Endothelial cell of umbilical vein (primary cell): Measurements from ENCODE around the gene PKN1. TPM values are rescaled to one million over a fixed set of nuclear protein-coding genes. Genes with fewer than 3 reads are reported as not detected.

Experiments used
- BruUV-seq: library from RNA; stranded (reverse); fragments of 400-500 nt; replicated peaks from 2 replicates; lab custom pipeline; 2021; lab: Mats Ljungman, UMichigan
- CTCF ChIA-PET: fragments of 300-600, 350-600 bp; sonication (Branson Sonifier 250); formaldehyde crosslinking; loops from one replicate; lab custom pipeline; 2021; ENCODE audit warnings: antibody characterized with exemption, inconsistent platforms; lab: Charles Lee
- POLR2A ChIA-PET: fragments of 300-600, 350-600 bp; sonication (Branson Sonifier 250); formaldehyde crosslinking; loops from one replicate; lab custom pipeline; 2021; ENCODE audit warnings: antibody characterized with exemption, inconsistent platforms; lab: Charles Lee
- DNase-seq: peaks from one replicate; pipeline ENCODE4 v3.0.0-alpha.2; 2011; ENCODE audit warnings: low read depth, low spot score
- FAIRE-seq: peaks from 2 replicates; lab custom pipeline; 2011; peaks lifted over from hg19 to GRCh38; lab: Jason Lieb, UNC
- H2AFZ ChIP-seq: 2 replicates; pipeline ENCODE4 v1.6.0; 2012; ENCODE audit warnings: low read depth, low read length, control low read depth, inconsistent platforms
- H3K27ac ChIP-seq: 2 replicates; pipeline ENCODE4 v1.5.1; 2011; ENCODE audit warnings: low read depth, mild to moderate bottlenecking, control low read depth, low read length, moderate library complexity; ENCODE audit not compliant: insufficient read depth
- H3K27me3 ChIP-seq, 2 experiments: 2 replicates each; pipeline versions ENCODE4 v1.6.0 to v1.6.1; 2011; ENCODE audit warnings: low read length in 2 of 2, mixed read lengths in 1 of 2; ENCODE audit not compliant: control insufficient read depth in 2 of 2, insufficient read depth in 2 of 2
- H3K36me3 ChIP-seq, 2 experiments: 2 replicates in 1 of 2; 3 replicates in 1 of 2; pipeline ENCODE4 v1.5.1; 2011; ENCODE audit warnings: low read length in 2 of 2, mild to moderate bottlenecking in 1 of 2, moderate library complexity in 1 of 2; ENCODE audit not compliant: control insufficient read depth in 2 of 2, insufficient read depth in 2 of 2; ENCODE audit errors: extremely low read depth in 1 of 2
- H3K4me1 ChIP-seq: 3 replicates; pipeline ENCODE4 v1.5.1; 2011; ENCODE audit warnings: mild to moderate bottlenecking, low read length; ENCODE audit not compliant: control insufficient read depth, insufficient read depth; ENCODE audit errors: extremely low read depth
- H3K4me2 ChIP-seq: 2 replicates; pipeline ENCODE4 v1.6.1; 2011; ENCODE audit warnings: low read length, control low read depth, mixed read lengths; ENCODE audit not compliant: insufficient read depth
- H3K4me3 ChIP-seq, 3 experiments: fragments of 200-600 bp in 1 of 3; sonication (generic), shearing (Covaris generic) in 1 of 3; replicated peaks in 1 of 3; 2 replicates each; pipeline ENCODE4 v1.5.1; 2011 to 2016; ENCODE audit warnings: control low read depth in 3 of 3, low read length in 3 of 3, mild to moderate bottlenecking in 2 of 3, inconsistent platforms in 1 of 3, low read depth in 1 of 3, moderate library complexity in 1 of 3; ENCODE audit not compliant: insufficient read depth in 1 of 3
- H3K79me2 ChIP-seq: 2 replicates; pipeline ENCODE4 v1.6.0; 2012; ENCODE audit warnings: low read length, inconsistent platforms; ENCODE audit not compliant: control insufficient read depth, insufficient read depth
- H3K9ac ChIP-seq: replicated peaks from 2 replicates; pipeline ENCODE3; 2011; ENCODE audit warnings: low read length, control low read depth; ENCODE audit not compliant: insufficient read depth; ENCODE audit errors: extremely low read depth
- H3K9me1 ChIP-seq: replicated peaks from 3 replicates; pipeline ENCODE4 v1.6.0; 2011; ENCODE audit warnings: mild to moderate bottlenecking, low read length; ENCODE audit not compliant: control insufficient read depth, insufficient read depth; ENCODE audit errors: extremely low read depth
- H3K9me3 ChIP-seq: replicated peaks from 2 replicates; pipeline ENCODE4 v1.5.1; 2012; ENCODE audit warnings: low read length, inconsistent platforms; ENCODE audit not compliant: control insufficient read depth, insufficient read depth
- H4K20me1 ChIP-seq: replicated peaks from 2 replicates; pipeline ENCODE3; 2011; ENCODE audit warnings: mild to moderate bottlenecking, low read length; ENCODE audit not compliant: control insufficient read depth, insufficient read depth; ENCODE audit errors: extremely low read depth
- CTCF ChIP-seq, 2 donors: IDR thresholded peaks; 1 replicate in 1 of 2; 2 replicates in 1 of 2; pipeline ENCODE4 v1.5.1; 2011; ENCODE audit warnings: low read length in 2 of 2, mild to moderate bottlenecking in 2 of 2, moderate library complexity in 2 of 2, control low read depth in 1 of 2, inconsistent platforms in 1 of 2, low read depth in 1 of 2; ENCODE audit not compliant: insufficient read depth in 1 of 2; ENCODE audit errors: extremely low read depth in 1 of 2
- EZH2 ChIP-seq: IDR thresholded peaks from 2 replicates; pipeline ENCODE4 v1.6.1; 2012; ENCODE audit warnings: borderline replicate concordance, low read depth, mild to moderate bottlenecking, moderate library complexity, low read length, inconsistent platforms; ENCODE audit not compliant: severe bottlenecking
- FOS ChIP-seq: IDR thresholded peaks from 2 replicates; pipeline ENCODE4 v1.6.1; 2011; ENCODE audit warnings: mild to moderate bottlenecking, low read length, moderate library complexity, borderline replicate concordance; ENCODE audit not compliant: insufficient read depth
- GATA2 ChIP-seq: IDR thresholded peaks from 2 replicates; pipeline ENCODE4 v1.7.0; 2011; ENCODE audit warnings: low read depth, mild to moderate bottlenecking, moderate library complexity, mixed read lengths, low read length; ENCODE audit not compliant: insufficient read length, insufficient read depth
- JUN ChIP-seq: IDR thresholded peaks from 2 replicates; pipeline ENCODE4 v1.6.1; 2011; ENCODE audit warnings: borderline replicate concordance, low read depth; ENCODE audit not compliant: insufficient read length, insufficient read depth
- MAX ChIP-seq: IDR thresholded peaks from 2 replicates; pipeline ENCODE4 v1.6.1; 2011; ENCODE audit not compliant: insufficient read depth, insufficient read length
- MYC ChIP-seq: IDR thresholded peaks from one replicate; pipeline ENCODE4 v1.6.1; 2011; ENCODE audit warnings: mild to moderate bottlenecking, low read depth, low read length
- POLR2A ChIP-seq: IDR thresholded peaks from 2 replicates; pipeline ENCODE4 v1.6.1; 2012; ENCODE audit warnings: low read depth, mild to moderate bottlenecking, control low read depth, low read length
- POLR2AphosphoS5 ChIP-seq: IDR thresholded peaks from 2 replicates; pipeline ENCODE4 v1.6.1; 2012; ENCODE audit warnings: low read depth, mild to moderate bottlenecking, control low read depth, low read length, moderate library complexity; ENCODE audit not compliant: insufficient read depth
- dilution Hi-C: fragments of 300-500 bp; cut with MboI; formaldehyde crosslinking; loops from one replicate; pipeline ENCODE4 v1.15.0; 2019; ENCODE audit warnings: low sequenced_read_pairs; ENCODE audit not compliant: extremely low pct_ligation_motif_present
- intact Hi-C: fragments of 100-400 bp; cut with micrococcal nuclease; formaldehyde crosslinking; loops from one replicate; pipeline ENCODE4 v1.10.0; 2022
- polyA plus RNA-seq, 4 experiments: library from polyadenylated mRNA; depleted of rRNA in 3 of 4; stranded (reverse) in 3 of 4; unstranded in 1 of 4; fragments of >200 nt; gene quantifications; 2 replicates each; pipeline versions ENCODE4 v1.2.1 to v1.2.3, GENCODE V29; 2011 to 2012; ENCODE audit warnings: missing spikeins in 1 of 4
- total RNA-seq: library from RNA; stranded (reverse); gene quantifications from 2 replicates; pipeline ENCODE4 v1.2.3, GENCODE V29; 2021

PKN1 gene
- total and polyA plus RNA-seq, 2 donors (not counting 3 experiments of a cell fraction or from before 2014, with no cell fraction given), result 148 to 302 TPM

GRCh38 chr19:14471436-14472187, 38.5 kb downstream of the PKN1 start:
- Histone ChIP-seq H3K4me2 (no peak overlapping the region), H3K27ac (no peak overlapping the region), H2AFZ (no peak overlapping the region), H3K4me3 (no peak overlapping the region), H3K27me3 (no peaks in the 10 kb centered on the region), H3K9me1 (no peaks in the 10 kb centered on the region), H4K20me1 (no peaks in the 10 kb centered on the region), H3K9me3 (no peaks in the 10 kb centered on the region), H3K79me2 (no peaks in the 10 kb centered on the region), H3K36me3 (peaks cover 4 to 25% of the 10 kb centered on the region in 2 experiments), H3K4me1 (peaks cover 24% of the 10 kb centered on the region), H3K9ac (no peak overlapping the region)
- FAIRE-seq (no peak), DNase-seq (no peak)
- ChIA-PET POLR2A (no interaction called here), CTCF (interaction anchor here (0.8 to 2.5 kb wide), 16 partner anchors 9 to 335 kb away, joined by 3 to 23 read pairs (median 6); partner anchors contain the start of genes ASF1B, DDX39A, DNAJB1 and GIPC1)
- intact Hi-C loops (loop anchor here (1.0 to 5.0 kb wide), 2 partner anchors 37 to 324 kb away; no protein-coding TSS in a partner anchor), dilution Hi-C loops (no loop called here)
- TF ChIP-seq GATA2 (no peak), MYC (no peak), POLR2A (no peak), CTCF (IDR thresholded peaks at IDR 0.05; ENCODE audit: extremely low read depth in 1 of 2, insufficient read depth in 1 of 2, low read depth in 1 of 2, low read length in 2 of 2) (no peak), MAX (no peak), FOS (no peak), POLR2AphosphoS5 (no peak), JUN (no peak), EZH2 (no peak)
- no TSS peak for BruUV-seq
